Measurements from ENCODE around the gene HOXA9. TPM values are rescaled to one million over a fixed set of nuclear protein-coding genes. Genes with fewer than 3 reads are reported as not detected.

HOXA9 gene
- polyA plus RNA-seq, 1 of the 3 experiments (the other 2 are of a cell fraction): not detected

GRCh38 chr7:27207348-27207985 is 42.1 kb upstream of the HOXA9 start:
- Histone ChIP-seq H3F3A (replicated peaks; ENCODE audit: insufficient read depth) (no peaks in the 10 kb centered on the region), H3K27ac (ENCODE audit: low read depth in 2 of 2, low read length in 1 of 2) (no peak overlapping the region), H3K36me3 (replicated peaks in 1 of 2; ENCODE audit: control insufficient read depth in 1 of 2, insufficient read depth in 2 of 2, low read length in 1 of 2) (no peaks in the 10 kb centered on the region), H3K9me3 (no peaks in the 10 kb centered on the region), H3K9me2 (no peaks in the 10 kb centered on the region), H3K4me3 (ENCODE audit: low read depth in 2 of 2, low read length in 1 of 2) (no peak overlapping the region), H4K20me1 (ENCODE audit: insufficient read depth) (no peaks in the 10 kb centered on the region; the same call in 1 of the 2 replicates), H3K4me1 (ENCODE audit: control insufficient read depth in 1 of 2, insufficient read depth in 2 of 2, low read depth in 1 of 2, low read length in 1 of 2) (peaks cover 0 to 11% of the 10 kb centered on the region in 2 experiments; a peak in 1 of 4 replicates), H3K27me3 (ENCODE audit: insufficient read depth) (peaks cover 97% of the 10 kb centered on the region), H3K4me2 (no peak overlapping the region), H2AFZ (ENCODE audit: low read depth) (no peak overlapping the region), H3K9ac (no peak overlapping the region), H3K79me2 (ENCODE audit: insufficient read depth) (no peaks in the 10 kb centered on the region)
- CTCF ChIA-PET: interaction anchor here (0.6 to 8.7 kb wide), 9 partner anchors 13 to 885 kb away, joined by 3 to 81 read pairs (median 37); no protein-coding TSS in a partner anchor
- WGBS (ENCODE audit: low lambda C conversion rate): 8% methylated on average over 7 of the region's 7 CpGs
- DNase-seq: no peak
- POLR2A ChIA-PET: no interaction called here
- TF ChIP-seq TAF1 (IDR thresholded peaks at IDR 0.05; ENCODE audit: borderline replicate concordance, low read depth, low read length) (no peak), FOSL2 (IDR thresholded peaks at IDR 0.05; ENCODE audit: borderline replicate concordance, low read depth) (no peak), SMC3 (IDR thresholded peaks at IDR 0.05; ENCODE audit: low read depth, low read length) (no peak), FOXJ3 (CRISPR knock-in tag; IDR thresholded peaks at IDR 0.05) (no peak), USF1 (IDR thresholded peaks at IDR 0.05; ENCODE audit: borderline replicate concordance, low read depth) (no peak), MEF2A (IDR thresholded peaks at IDR 0.05; ENCODE audit: borderline replicate concordance, low read depth) (no peak), EP300 (IDR thresholded peaks at IDR 0.05; ENCODE audit: borderline replicate concordance in 1 of 2, low read depth in 1 of 2, low read length in 1 of 2) (no peak), RAD21 (IDR thresholded peaks at IDR 0.05; ENCODE audit: low read length) (no peak), EZH2phosphoT487 (IDR thresholded peaks at IDR 0.05; ENCODE audit: borderline replicate concordance, low read depth) (no peak), YY1 (IDR thresholded peaks at IDR 0.05; ENCODE audit: low read depth) (no peak), RXRA (IDR thresholded peaks at IDR 0.05; ENCODE audit: borderline replicate concordance, low read depth) (no peak)

DNA sequence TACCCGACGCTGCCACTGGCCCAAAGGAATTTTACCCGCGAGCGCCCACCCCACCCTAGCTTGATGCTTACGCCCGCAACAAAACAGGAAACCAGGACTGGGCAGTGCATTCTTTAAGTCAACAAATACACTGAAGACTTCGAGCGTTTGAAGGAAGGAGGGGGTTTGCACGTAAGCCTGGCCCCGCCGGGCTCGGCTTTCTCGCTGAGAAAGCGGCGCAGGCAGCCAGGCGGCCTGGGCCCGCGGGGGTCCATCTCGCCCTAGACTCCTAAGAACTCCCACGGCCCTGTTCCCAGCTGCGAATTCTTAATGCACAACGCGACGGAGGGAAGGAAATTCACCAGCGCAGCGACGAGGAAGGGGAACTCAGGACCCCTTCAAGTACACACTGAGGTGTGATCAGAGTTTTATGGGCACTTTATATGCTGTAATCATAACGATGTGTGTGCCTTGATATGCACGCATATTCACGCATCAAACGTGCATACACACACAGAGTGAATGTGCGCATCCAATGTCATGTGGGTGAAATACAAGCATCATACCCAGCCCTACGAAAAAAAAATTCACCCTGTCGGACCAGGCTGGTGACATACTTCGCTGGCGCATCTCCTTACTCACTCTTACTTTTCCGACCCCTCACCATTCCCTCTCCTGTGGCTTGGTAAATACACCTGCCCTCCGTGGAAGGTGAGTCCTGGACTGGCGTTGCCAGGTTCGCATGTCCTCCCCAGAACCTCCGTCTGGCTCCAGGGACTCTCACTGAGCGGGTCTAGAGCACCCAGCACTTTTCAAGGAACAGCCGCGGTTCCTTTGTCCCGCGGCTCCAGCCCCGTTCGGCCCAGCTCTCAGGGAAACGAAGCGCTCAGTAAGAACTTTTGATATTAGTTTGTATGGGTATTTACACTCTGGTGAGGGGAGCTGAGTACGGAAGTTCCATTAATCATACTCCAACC is 40.3 kb upstream of the HOXA9 start:
- Histone ChIP-seq H3K9me2 (no peaks in the 10 kb centered on the region), H3K79me2 (ENCODE audit: insufficient read depth) (no peaks in the 10 kb centered on the region), H3K9me3 (no peaks in the 10 kb centered on the region), H3K4me3 (ENCODE audit: low read depth in 2 of 2, low read length in 1 of 2) (no peak overlapping the region), H3K27me3 (ENCODE audit: insufficient read depth) (peaks cover 97% of the 10 kb centered on the region), H3K9ac (no peak overlapping the region), H3F3A (replicated peaks; ENCODE audit: insufficient read depth) (no peaks in the 10 kb centered on the region), H2AFZ (ENCODE audit: low read depth) (no peak overlapping the region), H3K27ac (ENCODE audit: low read depth in 2 of 2, low read length in 1 of 2) (no peak overlapping the region), H4K20me1 (ENCODE audit: insufficient read depth) (peaks cover 6% of the 10 kb centered on the region; the same call in 1 of the 2 replicates), H3K4me2 (peak overlapping the region; percentile 38; the same call in 1 of the 2 replicates), H3K36me3 (replicated peaks in 1 of 2; ENCODE audit: control insufficient read depth in 1 of 2, insufficient read depth in 2 of 2, low read length in 1 of 2) (no peaks in the 10 kb centered on the region), H3K4me1 (ENCODE audit: control insufficient read depth in 1 of 2, insufficient read depth in 2 of 2, low read depth in 1 of 2, low read length in 1 of 2) (peaks cover 0 to 9% of the 10 kb centered on the region in 2 experiments; a peak in 1 of 4 replicates)
- TF ChIP-seq EZH2phosphoT487 (IDR thresholded peaks at IDR 0.05; ENCODE audit: borderline replicate concordance, low read depth) (peak; percentile 93; the same call in 1 of the 2 replicates), TEAD4 (IDR thresholded peaks at IDR 0.05; ENCODE audit: borderline replicate concordance, insufficient read depth) (no peak)
- ChIA-PET POLR2A (no interaction called here), CTCF (interaction anchor here (1.1 to 7.9 kb wide), 8 partner anchors 10 to 891 kb away, joined by 3 to 81 read pairs (median 12); no protein-coding TSS in a partner anchor)
- DNase-seq: no peak
- WGBS (ENCODE audit: low lambda C conversion rate): 19% methylated on average over 51 of the region's 52 CpGs
